Neural cell (in vitro differentiated cells): ENCODE data around the gene ITGA11. TPM values are rescaled to one million over a fixed set of nuclear protein-coding genes. Genes with fewer than 3 reads are reported as not detected.

ENCODE experiments used
- H2AFZ ChIP-seq: fragments of 200-600, 300-800 bp; sonication (generic), shearing (Covaris generic); 2 replicates; pipeline ENCODE4 v1.6.0; 2014; ENCODE audit warnings: low read depth, mild to moderate bottlenecking, antibody characterized with exemption, low read length, moderate library complexity
- H3F3A ChIP-seq: fragments of 200-600 bp; shearing (Covaris generic); 2 replicates; pipeline ENCODE4 v1.6.1; 2016; ENCODE audit warnings: mild to moderate bottlenecking, moderate library complexity, mixed read lengths, antibody characterized with exemption, low read length; ENCODE audit not compliant: insufficient read depth, poor library complexity, severe bottlenecking
- H3K27ac ChIP-seq: fragments of 200-600, 300-800 bp; sonication (generic), shearing (Covaris generic); 2 replicates; pipeline ENCODE4 v1.5.1; 2014; ENCODE audit warnings: mild to moderate bottlenecking, low read length, moderate library complexity
- H3K27me3 ChIP-seq: fragments of 300-800, 200-600 bp; sonication (generic), shearing (Covaris generic); 2 replicates; pipeline ENCODE4 v1.6.0; 2014; ENCODE audit warnings: mild to moderate bottlenecking, low read depth, low read length, moderate library complexity; ENCODE audit not compliant: insufficient read depth
- H3K36me3 ChIP-seq: fragments of 300-800, 200-600 bp; sonication (generic), shearing (Covaris generic); 2 replicates; pipeline ENCODE4 v1.5.1; 2014; ENCODE audit warnings: mild to moderate bottlenecking, antibody characterized with exemption, low read length, moderate library complexity; ENCODE audit not compliant: insufficient read depth
- H3K4me2 ChIP-seq: fragments of 300-800, 200-600 bp; sonication (generic), shearing (Covaris generic); 2 replicates; pipeline ENCODE4 v1.6.0; 2014; ENCODE audit warnings: mild to moderate bottlenecking, low read length
- H3K4me3 ChIP-seq: fragments of 300-800, 200-600 bp; sonication (generic), shearing (Covaris generic); 2 replicates; pipeline ENCODE4 v1.5.1; 2014; ENCODE audit warnings: mild to moderate bottlenecking, low read length, moderate library complexity
- H3K79me2 ChIP-seq: fragments of 200-600 bp; shearing (Covaris generic); replicated peaks from 2 replicates; pipeline ENCODE4 v1.6.0; 2014; ENCODE audit warnings: mild to moderate bottlenecking, low read length, moderate library complexity; ENCODE audit not compliant: insufficient read depth
- H3K9ac ChIP-seq: fragments of 300-800, 200-600 bp; sonication (generic), shearing (Covaris generic); 2 replicates; pipeline ENCODE4 v1.6.1; 2016; ENCODE audit warnings: mild to moderate bottlenecking, low read length, mixed read lengths
- H3K9me2 ChIP-seq: fragments of 200-600 bp; shearing (Covaris generic); 2 replicates; pipeline ENCODE4 v1.6.1; 2016; ENCODE audit warnings: mild to moderate bottlenecking, low read length, mixed read lengths; ENCODE audit not compliant: insufficient read depth
- H3K9me3 ChIP-seq: fragments of 200-600, 300-800 bp; sonication (generic), shearing (Covaris generic); 2 replicates; pipeline ENCODE4 v1.6.1; 2016; ENCODE audit warnings: mild to moderate bottlenecking, mixed run types, low read length, moderate library complexity, mixed read lengths
- H4K20me1 ChIP-seq: fragments of 200-600 bp; shearing (Covaris generic); 2 replicates; pipeline ENCODE4 v1.6.1; 2016; ENCODE audit warnings: mild to moderate bottlenecking, mixed run types; ENCODE audit not compliant: insufficient read depth
- CTCF ChIP-seq: fragments of 450-650 bp; IDR thresholded peaks from 2 replicates; pipeline ENCODE4 v1.5.1; 2014; ENCODE audit warnings: antibody characterized with exemption, mild to moderate bottlenecking, moderate library complexity; ENCODE audit not compliant: poor library complexity, severe bottlenecking
- EP300 ChIP-seq: fragments of 450-650 bp; conservative IDR thresholded peaks from 2 replicates; pipeline ENCODE4 v1.6.1; 2014; ENCODE audit warnings: antibody characterized with exemption, mild to moderate bottlenecking, moderate library complexity; ENCODE audit not compliant: poor library complexity, severe bottlenecking
- EZH2 ChIP-seq: fragments of 200-600, 300-800 bp; shearing (Covaris generic), sonication (generic); IDR thresholded peaks from 2 replicates; pipeline ENCODE4 v1.6.1; 2014; ENCODE audit warnings: antibody characterized with exemption, low read length, borderline replicate concordance, mild to moderate bottlenecking; ENCODE audit not compliant: insufficient read depth, poor library complexity, severe bottlenecking
- MXI1 ChIP-seq: fragments of 450-650 bp; conservative IDR thresholded peaks from 2 replicates; pipeline ENCODE4 v1.6.1; 2014; ENCODE audit warnings: antibody characterized with exemption, mild to moderate bottlenecking; ENCODE audit not compliant: poor library complexity, severe bottlenecking
- POLR2AphosphoS5 ChIP-seq: IDR thresholded peaks from 2 replicates; pipeline ENCODE4 v1.6.1; 2012
- RAD21 ChIP-seq: fragments of 450-650 bp; conservative IDR thresholded peaks from 2 replicates; pipeline ENCODE4 v1.6.1; 2014; ENCODE audit warnings: antibody characterized with exemption, mild to moderate bottlenecking, moderate library complexity
- REST ChIP-seq: IDR thresholded peaks from 2 replicates; pipeline ENCODE4 v1.6.1; 2012; ENCODE audit warnings: borderline replicate concordance
- SMC3 ChIP-seq: fragments of 450-650 bp; conservative IDR thresholded peaks from 2 replicates; pipeline ENCODE4 v1.6.1; 2014; ENCODE audit warnings: antibody characterized with exemption, mild to moderate bottlenecking, moderate library complexity; ENCODE audit not compliant: poor library complexity
- TAF1 ChIP-seq: IDR thresholded peaks from 2 replicates; pipeline ENCODE4 v1.6.1; 2012; ENCODE audit warnings: low read depth
- polyA plus RNA-seq: library from polyadenylated mRNA; depleted of rRNA; stranded (reverse); fragments of >200 nt; gene quantifications from 2 replicates; pipeline ENCODE4 v1.2.3, GENCODE V29; 2014

The ITGA11 gene
- polyA plus RNA-seq, 1 donor from 2014 or later = not detected

GRCh38 chr15:68410466-68411342, 21.3 kb downstream of the ITGA11 start:
- Histone ChIP-seq H3K27ac (no peak overlapping the region), H3K9ac (no peak overlapping the region), H3K9me3 (no peaks in the 10 kb centered on the region), H3K27me3 (no peaks in the 10 kb centered on the region), H3K79me2 (no peaks in the 10 kb centered on the region), H3K9me2 (no peaks in the 10 kb centered on the region), H3K36me3 (no peaks in the 10 kb centered on the region), H3F3A (no peaks in the 10 kb centered on the region), H4K20me1 (no peaks in the 10 kb centered on the region), H2AFZ (no peak overlapping the region), H3K4me3 (no peak overlapping the region), H3K4me2 (no peak overlapping the region)
- TF ChIP-seq TAF1 = no peak
- no peak for TF ChIP-seq CTCF
- TF ChIP-seq POLR2AphosphoS5 = no peak
- TF ChIP-seq REST = no peak
- TF ChIP-seq EZH2 = no peak
- TF ChIP-seq SMC3 = no peak
- no peak for TF ChIP-seq MXI1
- TF ChIP-seq RAD21 = no peak
- no peak for TF ChIP-seq EP300

- Histone ChIP-seq H3K27me3 (no peaks in the 10 kb centered on the region), H3K4me3 (no peak overlapping the region), H2AFZ (no peak overlapping the region), H3K27ac (no peak overlapping the region), H3K9me2 (no peaks in the 10 kb centered on the region), H3F3A (no peaks in the 10 kb centered on the region), H4K20me1 (no peaks in the 10 kb centered on the region), H3K9ac (no peak overlapping the region), H3K36me3 (no peaks in the 10 kb centered on the region), H3K9me3 (no peaks in the 10 kb centered on the region), H3K4me2 (no peak overlapping the region), H3K79me2 (no peaks in the 10 kb centered on the region)
- no peak for TF ChIP-seq REST
- no peak for TF ChIP-seq MXI1
- no peak for TF ChIP-seq EZH2
- no peak for TF ChIP-seq RAD21
- TF ChIP-seq CTCF = no peak
- TF ChIP-seq EP300 = no peak
- no peak for TF ChIP-seq TAF1
- no peak for TF ChIP-seq SMC3
- TF ChIP-seq POLR2AphosphoS5 = no peak
Measured at GRCh38 chr15:68409736-68410370, 22.1 kb downstream of the ITGA11 start.
